Natural killer cell (primary cell): ENCODE data around the gene NOB1. TPM values are rescaled to one million over a fixed set of nuclear protein-coding genes. Genes with fewer than 3 reads are reported as not detected.

Experiments
- ATAC-seq, 3 donors: fragments of 150-1000 bp in 2 of 3; fragments of 200-7000 bp in 1 of 3; cut with Tn5 transposase; 1 replicate in 1 of 3; 2 replicates in 2 of 3; pipeline ENCODE4 v1.10.0; 2021; ENCODE audit warnings: mild to moderate bottlenecking in 2 of 3, moderate library complexity in 2 of 3
- DNase-seq, 2 donors: peaks; one replicate each; pipeline versions ENCODE4 v3.0.0 to v3.0.0-alpha.2; 2013 to 2021; ENCODE audit warnings: mixed read lengths in 1 of 2
- H3K27ac ChIP-seq: one replicate; pipeline ENCODE4 v1.5.1; 2013; ENCODE audit warnings: mild to moderate bottlenecking, low read length
- H3K27me3 ChIP-seq: one replicate; pipeline ENCODE4 v1.6.1; 2013; ENCODE audit warnings: low read length; ENCODE audit not compliant: control insufficient read depth, insufficient read depth
- H3K36me3 ChIP-seq: one replicate; pipeline ENCODE4 v1.6.1; 2013; ENCODE audit warnings: low read length; ENCODE audit not compliant: control insufficient read depth, insufficient read depth
- H3K4me1 ChIP-seq: one replicate; pipeline ENCODE4 v1.6.1; 2013; ENCODE audit warnings: low read length; ENCODE audit not compliant: control insufficient read depth, insufficient read depth
- H3K4me3 ChIP-seq: one replicate; pipeline ENCODE4 v1.5.1; 2013; ENCODE audit warnings: low read length
- H3K9me3 ChIP-seq: one replicate; pipeline ENCODE4 v1.6.1; 2013; ENCODE audit warnings: low read length; ENCODE audit not compliant: control insufficient read depth, insufficient read depth
- H3K27ac Mint-ChIP-seq, 2 donors: one replicate each; pipeline ENCODE4 v1.8.0; 2022; ENCODE audit warnings: mild to moderate bottlenecking in 2 of 2, mixed read lengths in 2 of 2, moderate library complexity in 1 of 2
- H3K27me3 Mint-ChIP-seq, 2 donors: one replicate each; pipeline ENCODE4 v1.8.0; 2022; ENCODE audit warnings: low read depth in 2 of 2, mixed read lengths in 2 of 2
- H3K36me3 Mint-ChIP-seq: one replicate; pipeline ENCODE4 v1.8.0; 2022; ENCODE audit warnings: mixed read lengths
- H3K4me1 Mint-ChIP-seq, 2 donors: one replicate each; pipeline ENCODE4 v1.8.0; 2022; ENCODE audit warnings: mixed read lengths in 2 of 2
- H3K4me3 Mint-ChIP-seq: one replicate; pipeline ENCODE4 v1.8.0; 2022; ENCODE audit warnings: mild to moderate bottlenecking, moderate library complexity, mixed read lengths
- H3K9me3 Mint-ChIP-seq, 2 donors: one replicate each; pipeline ENCODE4 v1.8.0; 2022; ENCODE audit warnings: mixed read lengths in 2 of 2
- CTCF ChIP-seq: fragments of 200-600 bp; IDR thresholded peaks from one replicate; pipeline ENCODE4 v1.8.0; 2022; ENCODE audit warnings: antibody characterized with exemption
- WGBS: methylation state at CpG from one replicate; pipeline ENCODE4 v1.1.7; 2013; ENCODE audit warnings: missing lambda C conversion rate; ENCODE audit not compliant: insufficient coverage; 5-methylcytosine and 5-hydroxymethylcytosine counted together
- intact Hi-C: fragments of 100-400 bp; cut with micrococcal nuclease; formaldehyde crosslinking; loops from one replicate; pipeline ENCODE4 v1.14.2; 2022
- total RNA-seq, 4 donors: library from RNA; stranded (reverse); fragments of 120-200 nt in 1 of 4; gene quantifications; one replicate each; pipeline versions ENCODE4 v1.2.3 to v1.2.4, GENCODE V29; 2013 to 2022

Gene NOB1
- total RNA-seq, 3 donors from 2014 or later (not counting 1 experiment from before 2014, with no cell fraction given): 20.9 to 34.4 (median 32.0) TPM

- H3K9me3 Mint-ChIP-seq: no peaks in the 10 kb centered on the region
- intact Hi-C loops: no loop called here
- no peaks in the 10 kb centered on the region for H3K36me3 Mint-ChIP-seq
- Histone ChIP-seq H3K4me1 (peaks cover 4% of the 10 kb centered on the region), H3K9me3 (no peaks in the 10 kb centered on the region), H3K27ac (no peak overlapping the region), H3K27me3 (no peaks in the 10 kb centered on the region), H3K4me3 (no peak overlapping the region), H3K36me3 (no peaks in the 10 kb centered on the region)
- DNase-seq (no peak), ATAC-seq (no peak)
- H3K27me3 Mint-ChIP-seq: no peaks in the 10 kb centered on the region
- H3K4me3 Mint-ChIP-seq: no peak overlapping the region
- WGBS: 92% methylated on average over 10 of the region's 10 CpGs
- no peak for TF ChIP-seq CTCF
- H3K27ac Mint-ChIP-seq: no peak overlapping the region
- H3K4me1 Mint-ChIP-seq: peaks cover 4% of the 10 kb centered on the region in 2 donors
Observed at GRCh38 chr16:69720822-69721430, 33.8 kb downstream of the NOB1 start.

- Mint-ChIP-seq H3K36me3 (no peaks in the 10 kb centered on the region), H3K9me3 (no peaks in the 10 kb centered on the region), H3K27ac (no peak overlapping the region), H3K4me3 (no peak overlapping the region), H3K27me3 (no peaks in the 10 kb centered on the region), H3K4me1 (no peaks in the 10 kb centered on the region)
- 92% methylated on average over 8 of the region's 10 CpGs for WGBS
- ATAC-seq (no peak), DNase-seq (no peak)
- Histone ChIP-seq H3K36me3 (no peaks in the 10 kb centered on the region), H3K9me3 (no peaks in the 10 kb centered on the region), H3K27ac (no peak overlapping the region), H3K4me1 (no peaks in the 10 kb centered on the region), H3K4me3 (no peak overlapping the region), H3K27me3 (no peaks in the 10 kb centered on the region)
- TF ChIP-seq CTCF: no peak
- intact Hi-C loops: no loop called here
Observed at GRCh38 chr16:69718111-69718764, 36.5 kb downstream of the NOB1 start.

- no peaks in the 10 kb centered on the region for H3K4me1 ChIP-seq
- no peak overlapping the region for H3K27ac Mint-ChIP-seq
- no peak for ATAC-seq
- 95% methylated on average over 5 of the region's 6 CpGs for WGBS
- intact Hi-C loops: no loop called here
- DNase-seq: no peak
- TF ChIP-seq CTCF: no peak
- H3K36me3 Mint-ChIP-seq: no peaks in the 10 kb centered on the region
- no peak overlapping the region for H3K4me3 Mint-ChIP-seq
- H3K27ac ChIP-seq: no peak overlapping the region
- H3K9me3 ChIP-seq: no peaks in the 10 kb centered on the region
- H3K27me3 Mint-ChIP-seq: no peaks in the 10 kb centered on the region
- H3K9me3 Mint-ChIP-seq: no peaks in the 10 kb centered on the region
- H3K27me3 ChIP-seq: no peaks in the 10 kb centered on the region
- no peak overlapping the region for H3K4me3 ChIP-seq
- no peaks in the 10 kb centered on the region for H3K4me1 Mint-ChIP-seq
- H3K36me3 ChIP-seq: no peaks in the 10 kb centered on the region
Observed at GRCh38 chr16:69717066-69717465, 37.7 kb downstream of the NOB1 start.
